Panc1 (cell line): Measurements from ENCODE around the gene HES1. TPM values are rescaled to one million over a fixed set of nuclear protein-coding genes. Genes with fewer than 3 reads are reported as not detected.

ENCODE experiments used
- ATAC-seq: fragments of 200-7000 bp; cut with Tn5 transposase; 2 replicates; pipeline ENCODE4 v1.9.1; 2020; ENCODE audit warnings: mild to moderate bottlenecking, moderate library complexity
- BruUV-seq: library from RNA; stranded (reverse); fragments of 400-500 nt; replicated peaks from 2 replicates; lab custom pipeline; 2021; lab: Mats Ljungman, UMichigan
- CTCF ChIA-PET: fragments of 300-600 bp; sonication (Branson Sonifier 250); formaldehyde crosslinking; loops from one replicate; lab custom pipeline; 2022; ENCODE audit warnings: antibody characterized with exemption; lab: Charles Lee
- POLR2A ChIA-PET: fragments of 300-600 bp; sonication (Branson Sonifier 250); formaldehyde crosslinking; loops from one replicate; lab custom pipeline; 2022; ENCODE audit warnings: antibody characterized with exemption; lab: Charles Lee
- DNase-seq: peaks from one replicate; pipeline ENCODE4 v3.0.0-alpha.2; 2010; ENCODE audit warnings: low read depth, low spot score
- H3K27ac ChIP-seq: 2 replicates; pipeline ENCODE4 v1.5.1; 2011; ENCODE audit warnings: mild to moderate bottlenecking, low read length, inconsistent platforms
- H3K27me3 ChIP-seq: fragments of 200-500 bp; sonication (Bioruptor generic); 2 replicates; pipeline ENCODE4 v1.6.0; 2014; ENCODE audit warnings: low read length, inconsistent platforms; ENCODE audit not compliant: control insufficient read depth, insufficient read depth
- H3K36me3 ChIP-seq: fragments of 200-500 bp; sonication (Bioruptor generic); 2 replicates; pipeline ENCODE4 v1.5.1; 2014; ENCODE audit warnings: inconsistent platforms, mild to moderate bottlenecking, low read length, moderate library complexity; ENCODE audit not compliant: control insufficient read depth, insufficient read depth
- H3K4me1 ChIP-seq: 2 replicates; pipeline ENCODE4 v1.5.1; 2011; ENCODE audit warnings: inconsistent platforms, mild to moderate bottlenecking, low read length, moderate library complexity; ENCODE audit not compliant: control insufficient read depth, insufficient read depth
- H3K4me3 ChIP-seq, 2 experiments: 2 replicates each; pipeline ENCODE4 v1.5.1; 2011 to 2012; ENCODE audit warnings: low read depth in 2 of 2, low read length in 2 of 2, mild to moderate bottlenecking in 2 of 2, inconsistent platforms in 1 of 2, moderate library complexity in 1 of 2
- H3K9me3 ChIP-seq: fragments of 200-500 bp; sonication (Bioruptor generic); 2 replicates; pipeline ENCODE4 v1.5.1; 2014; ENCODE audit warnings: low read depth, mild to moderate bottlenecking, inconsistent platforms, low read length, moderate library complexity; ENCODE audit not compliant: control insufficient read depth, insufficient read depth
- POLR2AphosphoS5 ChIP-seq: IDR thresholded peaks from 2 replicates; pipeline ENCODE4 v1.6.1; 2012; ENCODE audit warnings: mild to moderate bottlenecking, low read depth, low read length, moderate library complexity
- TCF7L2 ChIP-seq: IDR thresholded peaks from 2 replicates; pipeline ENCODE4 v1.6.1; 2011; ENCODE audit warnings: mild to moderate bottlenecking, low read depth, low read length, inconsistent platforms
- in situ Hi-C: cut with HindIII; loops from 2 replicates; pipeline ENCODE4 v1.10.0; 2016; ENCODE audit warnings: low sequenced_read_pairs, low pct_unique_long_range_greater_than_20kb
- intact Hi-C: fragments of 100-400 bp; cut with micrococcal nuclease; formaldehyde crosslinking; loops from one replicate; pipeline ENCODE4 v1.10.0; 2022; ENCODE audit not compliant: unreplicated experiment
- total RNA-seq: library from RNA; stranded (reverse); gene quantifications from one replicate; pipeline ENCODE4 v1.2.1, GENCODE V29; 2021; ENCODE audit not compliant: unreplicated experiment
- TF ChIP-seq, protein P1 (sequence below), 2 experiments: IDR thresholded peaks; 2 replicates each; pipeline ENCODE4 v1.6.1; 2011 to 2012; ENCODE audit warnings: low read depth in 2 of 2, control low read depth in 1 of 2, low read length in 1 of 2, mild to moderate bottlenecking in 1 of 2, moderate library complexity in 1 of 2; ENCODE audit not compliant: insufficient read depth in 1 of 2

The HES1 gene
- total RNA-seq, 1 experiment from 2014 or later = 28.5 TPM

DNA sequence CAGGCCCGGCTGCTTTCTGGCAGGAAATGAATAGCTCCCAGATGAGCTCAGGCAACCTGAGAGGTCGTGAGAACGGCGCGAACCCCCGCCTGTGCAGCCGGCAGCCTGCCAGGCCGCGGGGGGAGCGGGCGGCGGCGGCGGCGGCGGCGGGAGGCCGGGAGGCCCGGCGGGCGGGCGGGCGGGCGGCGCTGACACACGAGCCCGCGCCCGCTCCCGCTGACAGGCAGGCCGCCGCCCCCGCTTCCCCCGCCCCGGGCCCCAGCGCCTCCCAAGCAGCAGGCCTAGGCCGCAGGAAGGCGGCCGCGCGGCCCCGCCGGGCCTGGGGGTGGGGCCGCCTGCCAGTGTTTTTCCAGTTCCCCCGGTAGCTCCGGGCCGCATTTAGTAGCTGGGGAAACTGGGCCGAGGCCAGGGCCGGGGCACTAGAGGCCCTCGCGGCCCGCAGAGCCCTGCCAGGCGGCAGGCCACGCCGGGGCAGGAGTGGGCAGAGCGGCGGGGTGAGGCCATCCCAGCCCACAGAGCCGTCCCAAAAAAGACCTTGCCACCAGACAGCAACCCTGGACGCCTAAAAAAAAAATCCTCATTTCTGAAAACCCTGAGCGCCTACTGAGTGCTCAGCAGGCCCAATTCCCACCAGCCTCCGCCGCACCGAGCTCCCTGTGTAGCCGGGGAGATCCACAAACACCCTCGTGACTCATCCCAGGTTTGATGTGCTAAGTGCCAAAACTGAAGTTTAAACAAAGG is 5.6 kb downstream of the HES1 start:
- in situ Hi-C loops (no loop called here), intact Hi-C loops (no loop called here)
- no TSS peak for BruUV-seq
- H3K9me3 ChIP-seq = no peaks in the 10 kb centered on the region
- TF ChIP-seq POLR2AphosphoS5 (peak; percentile 68; the same call in 1 of the 2 replicates), TCF7L2 (no peak)
- TF ChIP-seq, protein P1, sequence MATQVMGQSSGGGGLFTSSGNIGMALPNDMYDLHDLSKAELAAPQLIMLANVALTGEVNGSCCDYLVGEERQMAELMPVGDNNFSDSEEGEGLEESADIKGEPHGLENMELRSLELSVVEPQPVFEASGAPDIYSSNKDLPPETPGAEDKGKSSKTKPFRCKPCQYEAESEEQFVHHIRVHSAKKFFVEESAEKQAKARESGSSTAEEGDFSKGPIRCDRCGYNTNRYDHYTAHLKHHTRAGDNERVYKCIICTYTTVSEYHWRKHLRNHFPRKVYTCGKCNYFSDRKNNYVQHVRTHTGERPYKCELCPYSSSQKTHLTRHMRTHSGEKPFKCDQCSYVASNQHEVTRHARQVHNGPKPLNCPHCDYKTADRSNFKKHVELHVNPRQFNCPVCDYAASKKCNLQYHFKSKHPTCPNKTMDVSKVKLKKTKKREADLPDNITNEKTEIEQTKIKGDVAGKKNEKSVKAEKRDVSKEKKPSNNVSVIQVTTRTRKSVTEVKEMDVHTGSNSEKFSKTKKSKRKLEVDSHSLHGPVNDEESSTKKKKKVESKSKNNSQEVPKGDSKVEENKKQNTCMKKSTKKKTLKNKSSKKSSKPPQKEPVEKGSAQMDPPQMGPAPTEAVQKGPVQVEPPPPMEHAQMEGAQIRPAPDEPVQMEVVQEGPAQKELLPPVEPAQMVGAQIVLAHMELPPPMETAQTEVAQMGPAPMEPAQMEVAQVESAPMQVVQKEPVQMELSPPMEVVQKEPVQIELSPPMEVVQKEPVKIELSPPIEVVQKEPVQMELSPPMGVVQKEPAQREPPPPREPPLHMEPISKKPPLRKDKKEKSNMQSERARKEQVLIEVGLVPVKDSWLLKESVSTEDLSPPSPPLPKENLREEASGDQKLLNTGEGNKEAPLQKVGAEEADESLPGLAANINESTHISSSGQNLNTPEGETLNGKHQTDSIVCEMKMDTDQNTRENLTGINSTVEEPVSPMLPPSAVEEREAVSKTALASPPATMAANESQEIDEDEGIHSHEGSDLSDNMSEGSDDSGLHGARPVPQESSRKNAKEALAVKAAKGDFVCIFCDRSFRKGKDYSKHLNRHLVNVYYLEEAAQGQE (IDR thresholded peaks at IDR 0.05; ENCODE audit: insufficient read depth in 1 of 2, low read depth in 2 of 2, low read length in 1 of 2) = no peak
- H3K27me3 ChIP-seq = no peaks in the 10 kb centered on the region
- peaks cover 40% of the 10 kb centered on the region for H3K4me1 ChIP-seq
- H3K4me3 ChIP-seq = peak overlapping the region; percentile 44 to 59
- no peak for DNase-seq
- CTCF ChIA-PET = interaction anchor here (0.6 to 1.3 kb wide), 5 partner anchors 20 to 1587 kb away, joined by 3 to 13 read pairs (median 4); no protein-coding TSS in a partner anchor
- peak; percentile 74 for ATAC-seq
- peaks cover 2% of the 10 kb centered on the region for H3K36me3 ChIP-seq
- POLR2A ChIA-PET = interaction anchor here (0.5 to 1.5 kb wide), 15 partner anchors 11 to 514 kb away, joined by 3 to 21 read pairs (median 5); no protein-coding TSS in a partner anchor
- peak overlapping the region; percentile 100 for H3K27ac ChIP-seq

DNA sequence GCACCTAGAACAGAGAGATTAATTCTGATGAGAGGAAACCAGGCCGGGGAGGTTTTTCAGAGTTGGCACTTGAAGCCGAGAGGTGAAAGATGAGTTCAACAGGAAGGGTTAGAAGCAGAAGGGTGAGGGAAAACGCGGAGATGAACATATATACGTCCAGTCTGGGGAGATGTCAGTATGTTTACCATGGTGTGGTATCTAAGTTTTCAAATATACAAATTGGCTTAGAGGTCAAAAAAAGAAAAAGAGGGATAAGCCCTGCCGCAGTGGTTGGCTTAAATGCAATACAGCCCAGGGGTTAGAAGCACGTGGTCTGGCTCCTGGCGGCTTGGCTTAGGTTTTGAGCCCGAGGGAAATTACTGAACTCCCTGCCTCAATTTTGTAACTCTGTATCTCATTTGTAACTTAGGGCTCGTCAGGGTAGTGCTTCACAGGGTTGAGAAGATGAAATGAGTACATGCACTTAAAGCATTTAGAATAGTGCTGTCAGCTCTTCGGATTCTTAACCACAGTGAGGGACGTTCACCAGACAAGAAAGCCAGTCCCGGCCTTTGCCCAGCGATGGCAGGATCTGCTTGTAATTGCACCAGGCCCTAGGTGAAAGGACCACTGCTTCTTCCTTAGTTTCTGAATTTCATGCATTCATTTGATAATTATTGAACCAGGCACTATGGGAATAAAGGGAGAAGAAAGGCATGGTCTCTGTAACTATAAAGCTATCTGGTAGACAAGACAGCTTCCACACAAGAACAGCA is 6.4 kb downstream of the HES1 start:
- ATAC-seq = no peak
- in situ Hi-C loops = no loop called here
- Histone ChIP-seq H3K4me1 (peaks cover 40% of the 10 kb centered on the region), H3K27ac (peak overlapping the region; percentile 100), H3K36me3 (peaks cover 2% of the 10 kb centered on the region; the same call in 1 of the 2 replicates), H3K27me3 (no peaks in the 10 kb centered on the region), H3K9me3 (no peaks in the 10 kb centered on the region), H3K4me3 (peak overlapping the region; percentile 25 to 32)
- ChIA-PET POLR2A (interaction anchor here (0.6 to 1.5 kb wide), 10 partner anchors 12 to 456 kb away, joined by 3 to 21 read pairs (median 4); no protein-coding TSS in a partner anchor), CTCF (interaction anchor here (0.6 to 1.3 kb wide), 3 partner anchors 19 to 432 kb away, joined by 3 to 13 read pairs (median 6); no protein-coding TSS in a partner anchor)
- BruUV-seq = no TSS peak
- DNase-seq = no peak
- intact Hi-C loops = no loop called here
- TF ChIP-seq, protein P1 (IDR thresholded peaks at IDR 0.05; ENCODE audit: insufficient read depth in 1 of 2, low read depth in 2 of 2, low read length in 1 of 2) = no peak
- TF ChIP-seq TCF7L2 = peak; percentile 61
